Upper lobe of right lung (tissue), 1 donor: Measurements from ENCODE around the gene TBC1D19. TPM values are rescaled to one million over a fixed set of nuclear protein-coding genes. Genes with fewer than 3 reads are reported as not detected.

ENCODE experiments used
- ATAC-seq: fragments of 200-7000 bp; cut with Tn5 transposase; one replicate; pipeline ENCODE4 v1.9.1; 2020; ENCODE audit warnings: mild to moderate bottlenecking, moderate library complexity
- DNase-seq: peaks from one replicate; pipeline ENCODE4 v3.0.0-alpha.2; 2020
- H3K27ac ChIP-seq: fragments of 200-600 bp; one replicate; pipeline ENCODE4 v1.8.0; 2022
- H3K27me3 ChIP-seq: fragments of 200-600 bp; one replicate; pipeline ENCODE4 v1.8.0; 2022; ENCODE audit warnings: mild to moderate bottlenecking
- H3K36me3 ChIP-seq: fragments of 200-600 bp; one replicate; pipeline ENCODE4 v1.8.0; 2022
- H3K4me1 ChIP-seq: fragments of 200-600 bp; one replicate; pipeline ENCODE4 v1.8.0; 2022
- H3K4me3 ChIP-seq: fragments of 200-600 bp; one replicate; pipeline ENCODE4 v1.8.0; 2022; ENCODE audit warnings: mild to moderate bottlenecking
- H3K9me3 ChIP-seq: fragments of 200-600 bp; one replicate; pipeline ENCODE4 v1.8.0; 2022
- CTCF ChIP-seq: fragments of 200-600 bp; IDR thresholded peaks from one replicate; pipeline ENCODE4 v1.8.0; 2022; ENCODE audit warnings: antibody characterized with exemption
- intact Hi-C: fragments of 100-400 bp; cut with DNase I; formaldehyde crosslinking; loops from one replicate; pipeline ENCODE4 v1.11.0; 2022
- total RNA-seq: library from RNA; stranded (reverse); fragmentation: NEBNext Ultra II Directional; extraction: Animal tissue kit (Norgen Biotek cat#: 25700); gene quantifications from one replicate; pipeline ENCODE4 v1.2.1, GENCODE V29; 2021
- donor health status: DM: no; HTN: yes; CAD: no; lungs with severe emphysema.

TBC1D19 gene
- total RNA-seq, 1 donor from 2014 or later, result 10.0 TPM

GRCh38 chr4:26749867-26750266 lies 166.0 kb downstream of the TBC1D19 start:
- H3K36me3 ChIP-seq, result peaks cover 9% of the 10 kb centered on the region
- no peaks in the 10 kb centered on the region for H3K27me3 ChIP-seq
- no peak for TF ChIP-seq CTCF
- no peak overlapping the region for H3K4me3 ChIP-seq
- DNase-seq (no peak), ATAC-seq (no peak)
- H3K27ac ChIP-seq, result no peak overlapping the region
- H3K4me1 ChIP-seq, result no peaks in the 10 kb centered on the region
- H3K9me3 ChIP-seq, result no peaks in the 10 kb centered on the region
- intact Hi-C loops, result no loop called here

GRCh38 chr4:26751004-26751403 lies 167.1 kb downstream of the TBC1D19 start:
- no peak for TF ChIP-seq CTCF
- intact Hi-C loops, result no loop called here
- no peak for DNase-seq
- Histone ChIP-seq H3K9me3 (no peaks in the 10 kb centered on the region), H3K4me3 (no peak overlapping the region), H3K4me1 (no peaks in the 10 kb centered on the region), H3K36me3 (peaks cover 9% of the 10 kb centered on the region), H3K27ac (no peak overlapping the region), H3K27me3 (no peaks in the 10 kb centered on the region)
- ATAC-seq, result no peak

DNA sequence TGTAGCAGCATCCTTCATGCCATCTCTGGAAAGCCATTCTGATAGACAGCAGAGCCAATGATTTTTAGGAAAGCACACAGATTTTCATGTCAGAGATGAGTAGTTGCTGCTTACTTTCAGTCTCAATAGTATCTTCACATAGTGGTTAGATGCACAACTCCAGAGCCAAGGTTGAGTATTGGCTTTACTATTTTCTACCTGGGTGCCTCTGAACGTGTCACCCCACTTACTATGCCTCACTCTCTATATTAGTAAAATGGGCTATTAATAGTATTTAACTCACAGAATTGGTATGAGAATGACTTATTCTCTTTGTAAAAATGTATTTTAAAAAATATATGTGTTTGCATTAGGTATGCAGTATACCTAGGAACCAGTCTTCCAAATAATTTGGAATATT lies 168.0 kb downstream of the TBC1D19 start:
- Histone ChIP-seq H3K9me3 (no peaks in the 10 kb centered on the region), H3K27me3 (no peaks in the 10 kb centered on the region), H3K4me1 (no peaks in the 10 kb centered on the region), H3K4me3 (no peak overlapping the region), H3K36me3 (peaks cover 9% of the 10 kb centered on the region), H3K27ac (no peak overlapping the region)
- TF ChIP-seq CTCF, result no peak
- intact Hi-C loops, result no loop called here
- DNase-seq (no peak), ATAC-seq (no peak)

DNA sequence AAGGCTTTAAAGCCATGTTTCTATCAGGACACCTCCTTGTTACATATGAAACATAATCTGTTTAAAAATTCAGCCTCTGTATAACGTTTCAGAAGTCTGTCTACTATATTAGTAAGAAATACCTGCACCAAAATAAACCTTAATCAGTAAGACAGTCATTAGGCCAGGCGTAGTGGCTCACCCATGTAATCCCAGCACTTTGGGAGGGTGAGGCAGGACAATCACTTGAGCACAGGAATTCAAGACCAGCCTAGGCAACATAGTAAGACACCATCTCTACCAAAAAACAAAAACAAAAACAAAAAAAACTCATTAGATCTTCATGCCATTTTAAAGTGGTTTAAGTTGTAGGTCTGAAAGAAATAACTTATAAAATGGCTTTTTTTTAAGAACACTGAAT lies 169.3 kb downstream of the TBC1D19 start:
- no peaks in the 10 kb centered on the region for H3K27me3 ChIP-seq
- no peaks in the 10 kb centered on the region for H3K4me1 ChIP-seq
- no peaks in the 10 kb centered on the region for H3K9me3 ChIP-seq
- intact Hi-C loops, result no loop called here
- peaks cover 9% of the 10 kb centered on the region for H3K36me3 ChIP-seq
- DNase-seq, result no peak
- no peak overlapping the region for H3K27ac ChIP-seq
- H3K4me3 ChIP-seq, result no peak overlapping the region
- TF ChIP-seq CTCF, result no peak
- no peak for ATAC-seq

- DNase-seq (no peak), ATAC-seq (peak; percentile 80)
- no peak for TF ChIP-seq CTCF
- no peak overlapping the region for H3K27ac ChIP-seq
- intact Hi-C loops, result no loop called here
- no peaks in the 10 kb centered on the region for H3K9me3 ChIP-seq
- H3K4me1 ChIP-seq, result no peaks in the 10 kb centered on the region
- peaks cover 5% of the 10 kb centered on the region for H3K36me3 ChIP-seq
- H3K27me3 ChIP-seq, result no peaks in the 10 kb centered on the region
- H3K4me3 ChIP-seq, result no peak overlapping the region
Observed at GRCh38 chr4:26753617-26754016, 169.7 kb downstream of the TBC1D19 start.

- Histone ChIP-seq H3K9me3 (no peaks in the 10 kb centered on the region), H3K4me3 (no peak overlapping the region), H3K4me1 (no peaks in the 10 kb centered on the region), H3K27me3 (no peaks in the 10 kb centered on the region), H3K36me3 (no peaks in the 10 kb centered on the region), H3K27ac (no peak overlapping the region)
- DNase-seq (no peak), ATAC-seq (no peak)
- intact Hi-C loops, result no loop called here
- no peak for TF ChIP-seq CTCF
Observed at GRCh38 chr4:26757751-26758150, 173.9 kb downstream of the TBC1D19 start.
